Smooth muscle cell (in vitro differentiated cells): ENCODE data around the gene NR1H4. TPM values are rescaled to one million over a fixed set of nuclear protein-coding genes. Genes with fewer than 3 reads are reported as not detected.

ENCODE experiments used
- DNase-seq: peaks from one replicate; lab custom pipeline; 2025; ENCODE audit not compliant: unreplicated experiment; lab: John Stamatoyannopoulos, UW
- H2AFZ ChIP-seq: fragments of 200-600 bp; sonication (generic); 2 replicates; pipeline ENCODE4 v1.6.0; 2016; ENCODE audit warnings: antibody characterized with exemption, low read depth, mild to moderate bottlenecking
- H3F3A ChIP-seq: fragments of 200-600 bp; sonication (generic); 2 replicates; pipeline ENCODE4 v1.6.0; 2017; ENCODE audit warnings: antibody characterized with exemption, low read depth
- H3K27ac ChIP-seq: fragments of 200-600 bp; sonication (generic); 2 replicates; pipeline ENCODE4 v1.5.1; 2016; ENCODE audit warnings: low read depth, mild to moderate bottlenecking
- H3K27me3 ChIP-seq: fragments of 200-600 bp; sonication (generic); 2 replicates; pipeline ENCODE4 v1.6.1; 2016; ENCODE audit warnings: low read depth, mild to moderate bottlenecking
- H3K36me3 ChIP-seq: fragments of 200-600 bp; sonication (generic); 2 replicates; pipeline ENCODE4 v1.5.1; 2016; ENCODE audit warnings: low read depth
- H3K4me1 ChIP-seq: fragments of 200-600 bp; sonication (generic); 2 replicates; pipeline ENCODE4 v1.5.1; 2016; ENCODE audit warnings: low read depth
- H3K4me2 ChIP-seq: fragments of 200-600 bp; sonication (generic); 2 replicates; pipeline ENCODE4 v1.6.0; 2016; ENCODE audit warnings: mild to moderate bottlenecking
- H3K4me3 ChIP-seq: fragments of 200-600 bp; sonication (generic); 2 replicates; pipeline ENCODE4 v1.5.1; 2016; ENCODE audit warnings: mild to moderate bottlenecking
- H3K79me2 ChIP-seq: fragments of 200-600 bp; sonication (generic); 2 replicates; pipeline ENCODE4 v1.6.0; 2016; ENCODE audit warnings: low read depth, mild to moderate bottlenecking
- H3K9ac ChIP-seq: fragments of 200-600 bp; sonication (generic); 2 replicates; pipeline ENCODE4 v1.6.0; 2016; ENCODE audit warnings: low read depth
- H3K9me3 ChIP-seq: fragments of 200-600 bp; sonication (generic); replicated peaks from 2 replicates; pipeline ENCODE4 v1.5.1; 2016; ENCODE audit warnings: low read depth
- H4K20me1 ChIP-seq: fragments of 200-600 bp; sonication (generic); 2 replicates; pipeline ENCODE4 v1.6.0; 2016; ENCODE audit warnings: low read depth
- WGBS: methylation state at CpG from one replicate; pipeline ENCODE4 v1.1.7; 2016; ENCODE audit warnings: low lambda C conversion rate; 5-methylcytosine and 5-hydroxymethylcytosine counted together
- polyA plus RNA-seq: library from polyadenylated mRNA; unstranded; fragments of >200 nt; fragmentation: Nextera tagmentation; extraction: Ambion mirVana; gene quantifications from 2 replicates; pipeline ENCODE4 v1.2.1, GENCODE V29; 2016
- total RNA-seq: library from RNA; depleted of rRNA; stranded (reverse); fragments of >200 nt; gene quantifications from 2 replicates; pipeline ENCODE4 v1.2.3, GENCODE V29; 2014
- TF ChIP-seq, protein P1 (sequence below): fragments of 200-600 bp; sonication (generic); IDR thresholded peaks from 2 replicates; pipeline ENCODE4 v1.5.1; 2017; ENCODE audit warnings: borderline replicate concordance, mild to moderate bottlenecking, antibody characterized with exemption; ENCODE audit not compliant: insufficient read depth, poor library complexity, severe bottlenecking

Gene NR1H4
- total and polyA plus RNA-seq, 2 experiments from 2014 or later: not detected

DNA sequence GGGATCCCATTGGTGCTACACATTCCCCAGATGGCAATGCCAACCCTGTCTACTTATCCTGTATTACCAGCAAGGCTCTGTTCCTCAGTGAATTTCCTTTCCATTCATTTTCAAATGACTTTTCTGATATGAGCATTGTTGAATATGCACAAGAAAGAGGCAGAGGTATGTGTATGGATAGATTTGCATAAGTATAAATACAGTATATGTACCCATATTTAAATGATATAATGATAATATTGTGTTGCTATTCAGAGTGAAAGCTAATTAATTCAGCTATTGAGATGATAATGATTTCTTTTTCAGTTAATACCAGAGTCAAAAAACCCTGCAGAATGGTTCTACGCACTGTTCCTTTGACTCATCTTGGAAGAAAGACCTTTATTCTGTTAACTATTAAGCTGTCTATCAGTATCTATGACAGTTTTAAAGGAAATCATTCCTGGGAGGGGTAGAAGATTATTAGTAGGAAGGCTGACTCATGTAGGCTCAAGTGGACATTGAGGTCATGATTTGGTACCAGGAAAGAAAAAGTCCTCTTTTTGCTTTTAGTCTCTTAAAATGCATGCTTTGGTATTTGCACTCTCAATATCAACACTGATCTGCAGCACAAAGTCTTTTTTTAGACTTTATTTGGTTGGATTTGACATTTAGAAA is 54.9 kb downstream of the NR1H4 start:
- H3K9ac ChIP-seq: no peak overlapping the region
- no peaks in the 10 kb centered on the region for H3K9me3 ChIP-seq
- H3K27ac ChIP-seq: no peak overlapping the region
- no peaks in the 10 kb centered on the region for H3K27me3 ChIP-seq
- H4K20me1 ChIP-seq: no peaks in the 10 kb centered on the region
- H3F3A ChIP-seq: no peaks in the 10 kb centered on the region
- WGBS: 80% methylated on average over 1 of the region's 1 CpG
- no peaks in the 10 kb centered on the region for H3K79me2 ChIP-seq
- TF ChIP-seq, protein P1, sequence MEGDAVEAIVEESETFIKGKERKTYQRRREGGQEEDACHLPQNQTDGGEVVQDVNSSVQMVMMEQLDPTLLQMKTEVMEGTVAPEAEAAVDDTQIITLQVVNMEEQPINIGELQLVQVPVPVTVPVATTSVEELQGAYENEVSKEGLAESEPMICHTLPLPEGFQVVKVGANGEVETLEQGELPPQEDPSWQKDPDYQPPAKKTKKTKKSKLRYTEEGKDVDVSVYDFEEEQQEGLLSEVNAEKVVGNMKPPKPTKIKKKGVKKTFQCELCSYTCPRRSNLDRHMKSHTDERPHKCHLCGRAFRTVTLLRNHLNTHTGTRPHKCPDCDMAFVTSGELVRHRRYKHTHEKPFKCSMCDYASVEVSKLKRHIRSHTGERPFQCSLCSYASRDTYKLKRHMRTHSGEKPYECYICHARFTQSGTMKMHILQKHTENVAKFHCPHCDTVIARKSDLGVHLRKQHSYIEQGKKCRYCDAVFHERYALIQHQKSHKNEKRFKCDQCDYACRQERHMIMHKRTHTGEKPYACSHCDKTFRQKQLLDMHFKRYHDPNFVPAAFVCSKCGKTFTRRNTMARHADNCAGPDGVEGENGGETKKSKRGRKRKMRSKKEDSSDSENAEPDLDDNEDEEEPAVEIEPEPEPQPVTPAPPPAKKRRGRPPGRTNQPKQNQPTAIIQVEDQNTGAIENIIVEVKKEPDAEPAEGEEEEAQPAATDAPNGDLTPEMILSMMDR: no peak
- H3K4me2 ChIP-seq: no peak overlapping the region
- no peak for DNase-seq
- no peak overlapping the region for H3K4me3 ChIP-seq
- no peak overlapping the region for H2AFZ ChIP-seq
- H3K36me3 ChIP-seq: no peaks in the 10 kb centered on the region
- no peaks in the 10 kb centered on the region for H3K4me1 ChIP-seq

DNA sequence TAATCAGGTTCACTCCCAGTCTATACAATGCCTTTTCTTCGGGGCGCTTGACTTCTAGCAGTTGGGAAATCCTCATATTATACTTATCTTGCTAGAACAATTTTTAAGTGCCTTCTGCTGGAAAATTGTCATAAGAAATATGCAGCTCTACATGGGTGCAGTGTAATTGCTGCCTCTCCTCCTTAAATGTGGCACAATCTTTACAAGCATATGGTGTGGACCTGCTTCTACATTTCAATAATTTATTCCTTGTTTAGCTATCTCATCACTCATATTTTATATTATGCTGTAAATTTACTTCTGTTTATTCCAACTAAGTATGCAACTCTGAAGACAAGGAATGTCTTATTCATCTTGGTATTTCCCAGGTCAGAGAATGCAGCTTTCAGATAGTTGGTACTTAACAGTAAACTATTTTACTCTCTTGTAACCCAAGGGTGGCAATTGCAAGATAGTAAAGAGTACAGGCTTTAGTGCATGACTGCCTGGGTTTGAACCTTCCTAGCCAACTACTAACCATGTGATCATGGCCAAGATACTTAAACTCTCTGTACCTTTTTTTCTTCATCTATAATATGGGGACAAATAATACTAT is 56.2 kb downstream of the NR1H4 start:
- WGBS: 95% methylated on average over 2 of the region's 2 CpGs
- TF ChIP-seq, protein P1: no peak
- DNase-seq: no peak
- H3K27ac ChIP-seq: no peak overlapping the region
- no peak overlapping the region for H2AFZ ChIP-seq
- no peak overlapping the region for H3K4me3 ChIP-seq
- no peaks in the 10 kb centered on the region for H3F3A ChIP-seq
- H3K36me3 ChIP-seq: no peaks in the 10 kb centered on the region
- H3K79me2 ChIP-seq: no peaks in the 10 kb centered on the region
- no peaks in the 10 kb centered on the region for H3K27me3 ChIP-seq
- H3K4me2 ChIP-seq: no peak overlapping the region
- H4K20me1 ChIP-seq: no peaks in the 10 kb centered on the region
- no peaks in the 10 kb centered on the region for H3K4me1 ChIP-seq
- no peak overlapping the region for H3K9ac ChIP-seq
- no peaks in the 10 kb centered on the region for H3K9me3 ChIP-seq

DNA sequence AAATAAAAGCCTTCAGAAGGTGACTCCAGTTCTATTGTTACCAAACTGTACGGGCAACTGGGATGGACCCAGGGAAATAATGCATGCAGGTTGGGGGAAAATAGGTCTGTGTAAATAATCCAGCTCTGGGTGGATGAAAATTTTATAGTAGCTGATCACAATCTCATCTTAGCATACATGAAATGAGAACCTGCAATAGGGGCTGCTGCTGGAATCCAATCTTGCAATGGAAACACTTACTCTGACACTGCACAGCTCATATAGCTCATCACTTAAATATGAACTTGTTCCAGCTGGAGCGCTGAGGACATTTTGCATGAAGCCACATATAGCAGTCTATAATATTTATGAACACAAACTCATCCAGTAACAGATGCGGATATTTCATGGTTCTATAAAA is 59.7 kb downstream of the NR1H4 start:
- 93% methylated on average over 3 of the region's 3 CpGs for WGBS
- H3K36me3 ChIP-seq: no peaks in the 10 kb centered on the region
- no peaks in the 10 kb centered on the region for H3K27me3 ChIP-seq

More for the DNA sequence above, 59.7 kb downstream of the NR1H4 start:
- H3K9ac ChIP-seq: no peak overlapping the region
- H3K4me2 ChIP-seq: no peak overlapping the region
- no peak overlapping the region for H2AFZ ChIP-seq
- H3K4me1 ChIP-seq: no peaks in the 10 kb centered on the region
- no peaks in the 10 kb centered on the region for H3K9me3 ChIP-seq
- H3K4me3 ChIP-seq: no peak overlapping the region
- H3K79me2 ChIP-seq: no peaks in the 10 kb centered on the region
- H3K27ac ChIP-seq: no peak overlapping the region
- TF ChIP-seq, protein P1: no peak
- no peaks in the 10 kb centered on the region for H3F3A ChIP-seq
- H4K20me1 ChIP-seq: no peaks in the 10 kb centered on the region
- DNase-seq: no peak
